ENCODE data around the gene ZNF689.

The ZNF689 gene

DNA sequence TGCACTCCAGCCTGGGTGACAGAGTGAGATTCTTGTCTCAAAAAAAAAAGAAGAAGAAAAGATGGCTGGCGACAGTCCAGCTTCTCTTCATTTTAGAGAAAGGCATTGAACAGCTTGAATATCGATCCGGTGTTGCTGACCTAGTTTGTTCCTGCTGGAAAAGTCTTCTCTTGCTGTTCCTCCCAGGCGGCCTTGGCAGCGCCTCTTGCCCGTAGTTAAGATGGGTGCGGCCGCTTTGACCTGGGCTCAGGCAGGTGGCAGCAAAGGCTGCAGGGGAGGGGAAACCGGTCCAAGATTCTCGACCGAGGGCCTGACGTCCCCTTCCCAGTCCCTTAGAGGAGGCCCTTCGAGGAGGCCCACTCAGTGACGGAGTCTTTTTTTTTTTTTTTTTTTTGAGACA lies 48.2 kb downstream of the ZNF689 start:
- no peak for DNase-seq (ENCODE audit: low spot score)

DNA sequence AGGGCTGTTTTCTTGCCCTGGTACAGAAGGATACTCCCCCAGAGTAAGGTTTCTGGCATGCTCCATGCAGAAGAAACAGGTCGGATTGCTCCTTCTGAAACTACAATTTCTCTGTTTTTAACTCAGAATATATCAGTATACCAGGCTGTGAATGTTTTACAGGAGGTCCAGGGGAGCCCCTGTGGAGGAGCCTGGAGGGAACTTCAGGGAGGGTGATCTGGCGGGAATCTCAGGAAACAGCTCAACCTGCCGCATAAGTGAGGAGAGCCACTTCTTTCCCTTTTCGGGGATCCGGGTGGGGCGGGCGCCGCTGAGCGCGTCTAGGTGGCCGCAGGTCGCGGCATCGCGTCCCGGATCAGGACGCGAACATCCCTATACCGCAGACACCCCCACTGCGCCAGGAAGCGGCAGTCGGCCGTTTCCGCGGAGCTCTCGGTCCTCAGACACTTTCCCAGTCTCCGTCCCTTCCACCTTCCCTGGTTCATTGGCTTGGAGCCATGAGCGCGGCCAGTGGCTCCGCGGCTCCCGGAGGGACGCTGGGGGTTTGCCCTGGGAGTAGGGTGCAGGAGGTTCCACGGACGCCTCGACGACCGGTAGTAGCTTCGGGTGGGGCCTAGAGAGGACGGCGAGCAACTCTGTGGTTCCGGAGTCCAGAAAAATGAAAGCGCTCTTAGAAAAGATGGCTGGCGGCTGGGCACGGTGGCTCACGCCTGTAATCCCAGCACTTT lies 48.9 kb downstream of the ZNF689 start:
- DNase-seq (ENCODE audit: low spot score), result no peak

DNA sequence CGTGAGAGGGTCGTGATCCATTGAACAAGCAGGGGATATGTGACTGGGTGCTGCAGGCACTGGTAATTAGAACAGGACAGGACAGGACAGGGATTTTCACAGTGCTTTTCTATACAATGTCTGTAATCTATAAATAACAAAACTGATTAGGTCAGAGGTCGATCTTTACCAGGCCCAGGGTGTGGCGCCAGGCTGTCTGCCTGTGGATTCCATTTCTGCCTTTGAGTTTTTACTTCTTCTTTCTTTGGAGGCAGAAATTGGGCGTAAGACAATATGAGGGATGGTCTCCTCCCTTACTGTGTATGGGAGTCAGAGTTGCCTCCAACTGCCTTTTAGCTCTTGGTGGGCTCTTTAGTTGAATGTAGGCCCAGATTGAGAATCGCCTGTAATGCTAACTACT lies 50.5 kb downstream of the ZNF689 start:
- DNase-seq (ENCODE audit: low spot score), result no peak

DNA sequence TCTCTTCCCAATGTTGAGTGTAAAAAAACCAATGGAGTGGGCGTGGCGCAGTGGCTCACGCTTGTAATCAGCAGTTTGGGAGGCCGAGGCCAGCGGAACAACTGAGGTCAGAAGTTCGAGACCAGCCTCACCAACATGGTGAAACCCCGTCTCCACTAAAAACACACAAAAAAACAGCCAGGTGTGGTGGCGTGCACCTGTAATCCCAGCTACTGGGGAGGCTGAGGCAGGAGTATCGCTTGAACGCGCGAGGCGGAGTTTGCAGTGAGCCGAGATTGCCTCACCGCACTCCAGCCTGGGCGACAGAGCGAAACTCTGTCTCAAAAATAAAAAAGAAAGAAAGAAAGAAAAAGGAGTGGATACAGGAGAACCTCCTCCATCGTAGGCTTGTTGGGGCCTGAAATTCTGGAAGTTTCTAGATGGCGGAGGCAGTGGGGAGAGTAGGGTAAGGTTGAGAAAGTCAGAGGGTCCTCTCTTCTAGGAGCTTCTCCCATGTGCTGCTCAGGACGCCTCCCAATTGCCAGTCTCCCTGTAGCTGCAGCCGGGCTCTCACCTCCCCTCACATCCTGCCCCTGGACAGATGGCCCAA lies 51.3 kb downstream of the ZNF689 start:
- no peak for DNase-seq (ENCODE audit: low spot score)

DNA sequence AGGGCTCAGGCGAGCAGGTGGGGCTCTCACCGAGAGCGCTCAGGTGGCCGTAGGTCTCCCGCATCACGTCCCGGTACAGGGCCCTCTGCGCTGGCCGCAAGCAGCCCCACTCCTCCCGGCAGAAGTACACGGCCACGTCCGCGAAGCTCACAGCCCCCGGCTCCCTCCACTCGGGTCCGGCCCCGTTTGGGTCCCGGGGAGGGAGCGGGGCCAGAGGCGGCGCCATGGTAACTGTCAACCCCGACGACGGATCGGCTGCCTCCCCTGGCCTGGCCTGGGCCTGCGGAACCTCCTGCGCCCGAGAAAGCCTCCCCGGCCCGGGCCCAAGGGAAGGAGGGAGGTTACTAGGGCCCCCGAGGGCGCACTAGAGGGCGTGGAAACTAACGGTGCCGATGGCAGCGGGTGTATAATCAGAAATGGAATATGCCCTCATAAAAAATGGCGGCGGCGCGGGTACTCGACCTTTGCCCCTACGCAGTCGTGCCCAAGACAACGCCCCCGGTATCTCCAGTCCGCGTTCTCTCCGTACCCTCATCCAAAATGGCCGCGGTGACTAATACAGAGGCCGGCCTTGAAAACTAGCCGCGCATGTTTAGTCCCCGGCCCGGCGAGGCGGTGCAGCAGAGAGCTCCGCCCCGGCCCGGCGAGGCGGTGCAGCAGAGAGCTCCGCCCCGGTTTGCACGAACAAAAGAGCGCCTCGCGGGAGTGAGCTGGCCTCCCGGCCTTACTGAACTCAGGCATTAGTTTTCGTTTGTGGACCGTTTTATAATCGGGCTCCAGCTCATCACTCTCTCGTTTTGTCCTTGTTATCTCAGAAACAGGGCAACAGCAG lies 52.0 kb downstream of the ZNF689 start, which contains the start of gene ZNF764:
Gene ZNF764 (minus strand): TSS at position 418 of the 832 bp plus-strand sequence. CDS start 192 bp downstream, at position 226.
- DNase-seq (ENCODE audit: low spot score), result peak; percentile 98

DNA sequence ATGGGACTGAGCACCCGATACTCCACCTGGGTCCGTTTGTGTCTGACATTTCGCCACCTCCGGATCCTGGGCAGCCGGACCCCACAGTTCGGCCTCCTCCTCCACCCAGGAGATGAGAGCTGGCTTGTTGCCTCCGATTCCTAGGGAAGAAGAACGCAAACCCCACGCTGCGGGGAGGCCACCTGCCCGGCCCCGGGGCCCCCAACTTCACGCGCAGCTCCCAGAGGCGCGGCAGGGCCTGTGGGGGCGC lies 52.6 kb downstream of the ZNF689 start:
- peak; percentile 48 for DNase-seq (ENCODE audit: low spot score)

DNA sequence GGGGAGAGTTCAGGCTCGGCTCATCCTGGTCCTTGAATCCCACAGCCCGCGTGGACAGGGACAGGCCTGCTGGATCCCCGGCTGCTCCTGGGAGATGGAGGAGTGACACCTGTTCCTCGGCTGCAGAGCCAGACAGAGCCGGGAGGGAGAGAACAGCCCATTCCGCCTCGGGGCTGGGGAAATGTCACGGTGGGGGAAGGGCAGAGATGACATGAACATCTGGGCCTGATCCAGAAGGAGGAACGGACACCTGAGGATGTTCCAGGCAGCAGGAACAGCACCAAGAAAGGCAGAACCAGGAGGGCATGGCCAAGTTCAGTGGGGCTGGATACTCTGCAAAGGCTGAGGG lies 54.1 kb downstream of the ZNF689 start:
- no peak for DNase-seq (ENCODE audit: low spot score)

DNA sequence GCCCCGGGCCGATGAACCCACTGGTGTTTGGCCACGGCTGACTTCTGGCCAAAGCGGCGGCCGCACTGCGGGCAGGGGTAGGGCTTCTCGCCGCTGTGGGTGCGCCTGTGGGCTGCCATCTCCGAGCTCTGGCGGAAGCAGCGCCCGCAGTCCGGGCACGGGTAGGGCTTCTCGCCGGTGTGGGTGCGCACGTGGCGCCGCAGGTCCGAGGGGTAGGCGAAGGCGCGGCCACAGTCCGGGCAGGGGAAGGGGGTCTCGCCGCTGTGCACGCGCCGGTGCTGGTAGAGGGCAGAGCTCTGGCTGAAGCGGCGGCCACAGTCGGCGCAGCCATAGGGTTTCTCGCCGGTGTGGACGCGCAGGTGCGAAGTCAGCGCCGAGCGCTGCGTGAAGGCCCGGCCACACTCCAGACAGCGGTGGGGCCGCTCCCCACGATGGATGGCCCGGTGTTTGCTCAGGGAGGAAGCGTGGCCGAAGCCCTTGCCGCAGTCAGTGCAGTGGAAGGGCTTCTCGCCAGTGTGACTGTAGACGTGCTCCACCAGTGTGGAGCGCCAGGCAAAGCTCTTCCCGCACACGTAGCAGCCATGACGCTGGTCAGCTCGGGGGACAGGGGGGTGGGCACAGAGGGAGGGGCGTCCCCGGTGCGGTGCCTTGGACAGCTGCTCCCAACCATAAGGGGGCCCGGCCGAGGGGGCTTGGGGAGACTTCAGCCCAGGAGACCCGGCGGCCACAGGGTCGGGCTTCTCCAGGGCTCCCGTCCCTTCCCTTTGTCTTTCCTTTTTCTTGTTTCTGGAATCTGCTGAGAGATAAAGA lies 54.7 kb downstream of the ZNF689 start:
- no peak for DNase-seq (ENCODE audit: low spot score)

DNA sequence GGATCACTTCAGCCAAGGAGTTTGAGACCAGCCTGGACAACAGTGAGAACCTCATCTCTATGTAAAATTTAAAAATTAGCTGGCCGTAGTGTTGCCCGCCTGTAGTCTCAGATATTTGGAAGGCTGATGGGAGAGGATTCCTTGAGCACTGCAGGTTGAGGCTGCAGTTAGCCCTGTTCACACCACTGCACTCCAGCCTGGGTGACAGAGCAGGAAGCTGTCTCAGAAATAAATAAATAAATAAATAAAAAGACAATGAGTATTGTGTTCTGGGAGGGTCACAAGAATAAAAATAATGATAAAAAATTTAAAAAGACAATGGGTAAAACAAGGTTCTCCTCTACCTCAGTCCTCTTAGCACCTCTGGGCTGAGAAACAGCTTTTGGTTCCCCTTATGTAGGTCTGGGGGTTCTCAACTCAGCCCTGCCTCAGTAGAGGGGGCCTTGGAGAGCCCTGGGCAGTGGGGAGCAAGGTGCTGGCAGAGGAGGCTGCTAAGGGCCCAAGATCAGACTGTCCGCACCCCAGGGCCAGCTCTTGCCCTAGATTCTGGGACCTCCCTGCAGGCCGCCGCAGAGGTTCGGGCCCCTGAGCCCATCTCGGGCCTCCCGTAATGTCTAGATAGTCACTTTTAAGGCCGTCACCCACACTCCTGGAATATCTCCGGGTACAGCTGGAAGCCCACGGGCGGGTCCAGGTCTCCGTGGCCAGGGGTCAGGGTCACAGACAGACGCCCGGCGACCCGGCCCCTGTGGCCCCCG lies 55.5 kb downstream of the ZNF689 start:
- DNase-seq (ENCODE audit: low spot score), result no peak

DNA sequence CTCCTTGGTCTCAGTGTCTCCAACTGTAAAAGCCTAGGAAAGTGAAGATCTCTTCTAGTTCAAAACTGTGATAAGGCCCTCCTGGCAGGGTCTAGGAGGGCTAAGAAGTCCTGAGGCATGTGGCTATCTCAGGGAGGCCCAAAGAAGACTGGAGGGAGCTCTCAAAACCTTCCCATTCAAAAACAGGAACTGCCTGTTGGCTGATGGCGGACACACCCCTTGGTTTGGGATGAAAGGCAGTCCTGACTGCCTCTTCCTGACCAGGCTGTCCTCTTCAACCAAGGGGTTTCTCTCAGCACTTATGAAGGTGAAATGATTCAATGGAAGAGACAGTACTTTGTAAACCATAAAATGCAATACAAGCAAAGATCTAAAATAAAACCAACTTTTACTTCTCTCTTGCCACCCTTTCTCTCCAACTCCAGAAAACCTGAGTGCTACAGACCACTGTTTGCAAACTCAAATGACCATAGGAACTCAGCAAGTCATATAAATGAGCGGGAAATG lies 56.7 kb downstream of the ZNF689 start:
- no peak for DNase-seq (ENCODE audit: low spot score)

DNA sequence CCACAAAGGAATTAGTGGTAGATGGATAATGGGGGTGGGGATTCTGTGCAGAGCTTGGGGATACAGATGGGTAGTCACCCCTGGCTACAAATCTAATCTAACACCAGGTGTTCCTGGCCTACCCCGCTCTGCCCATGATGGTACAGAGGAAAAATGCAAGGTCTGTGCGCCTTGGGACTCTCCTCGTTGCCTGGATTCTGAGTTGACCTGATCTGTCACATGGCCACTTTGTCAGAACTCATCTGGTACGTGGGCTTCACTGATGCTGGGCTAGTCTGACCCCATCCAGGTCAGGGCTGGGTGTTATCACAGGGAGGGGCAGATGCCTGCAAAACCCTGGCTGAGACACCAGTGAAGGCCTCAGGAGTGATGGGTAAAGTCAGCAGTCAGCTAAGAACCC lies 57.2 kb downstream of the ZNF689 start:
- no peak for DNase-seq (ENCODE audit: low spot score)
